Caco-2 (cell line): ENCODE measurements around the gene PSD4. TPM values are rescaled to one million over a fixed set of nuclear protein-coding genes. Genes with fewer than 3 reads are reported as not detected.

Experiments used
- BruUV-seq: library from RNA; stranded (reverse); fragments of 400-500 nt; replicated peaks from 2 replicates; lab custom pipeline; 2021; lab: Mats Ljungman, UMichigan
- CTCF ChIA-PET: fragments of 300-600 bp; sonication (Branson Sonifier 250); formaldehyde crosslinking; loops from one replicate; lab custom pipeline; 2022; ENCODE audit warnings: antibody characterized with exemption; lab: Charles Lee
- POLR2A ChIA-PET: fragments of 300-600 bp; sonication (Branson Sonifier 250); formaldehyde crosslinking; loops from one replicate; lab custom pipeline; 2022; ENCODE audit warnings: antibody characterized with exemption; lab: Charles Lee
- DNase-seq, 2 experiments: peaks; one replicate each; pipeline versions ENCODE4 v3.0.0 to v3.0.0-alpha.2; 2020 to 2022
- H3K27me3 ChIP-seq: replicated peaks from 2 replicates; pipeline ENCODE4 v1.6.0; 2011; ENCODE audit warnings: low read length; ENCODE audit not compliant: control insufficient read depth, insufficient read depth
- H3K36me3 ChIP-seq: 2 replicates; pipeline ENCODE4 v1.5.1; 2011; ENCODE audit warnings: low read length; ENCODE audit not compliant: control insufficient read depth, insufficient read depth
- H3K4me1 ChIP-seq: fragments of 250-450 bp; sonication (Bioruptor Pico); 2 replicates; pipeline ENCODE4 v1.5.1; 2020; ENCODE audit warnings: mild to moderate bottlenecking
- H3K4me3 ChIP-seq: 2 replicates; pipeline ENCODE4 v1.5.1; 2011; ENCODE audit warnings: low read depth, mild to moderate bottlenecking, control low read depth, low read length
- H3K9me3 ChIP-seq: fragments of 250-450 bp; sonication (Bioruptor Pico); 2 replicates; pipeline ENCODE4 v1.5.1; 2020; ENCODE audit warnings: mild to moderate bottlenecking, moderate library complexity
- H3K27ac Mint-ChIP-seq: one replicate; pipeline ENCODE4 v1.8.0; 2022; ENCODE audit warnings: mixed read lengths; ENCODE audit not compliant: unreplicated experiment
- H3K27me3 Mint-ChIP-seq: one replicate; pipeline ENCODE4 v1.8.0; 2022; ENCODE audit warnings: mixed read lengths; ENCODE audit not compliant: insufficient read depth, unreplicated experiment
- H3K36me3 Mint-ChIP-seq: one replicate; pipeline ENCODE4 v1.8.0; 2022; ENCODE audit warnings: mild to moderate bottlenecking, mixed read lengths; ENCODE audit not compliant: insufficient read depth, unreplicated experiment
- H3K4me1 Mint-ChIP-seq: one replicate; pipeline ENCODE4 v1.8.0; 2022; ENCODE audit warnings: low read depth, mixed read lengths; ENCODE audit not compliant: unreplicated experiment
- H3K4me3 Mint-ChIP-seq: one replicate; pipeline ENCODE4 v1.8.0; 2022; ENCODE audit warnings: mild to moderate bottlenecking, moderate library complexity, mixed read lengths; ENCODE audit not compliant: unreplicated experiment
- H3K9me3 Mint-ChIP-seq: one replicate; pipeline ENCODE4 v1.8.0; 2022; ENCODE audit warnings: mixed read lengths; ENCODE audit not compliant: unreplicated experiment
- CTCF ChIP-seq, 2 experiments: fragments of 200-600 bp in 1 of 2; IDR thresholded peaks; 1 replicate in 1 of 2; 2 replicates in 1 of 2; pipeline versions ENCODE4 v1.5.1 to v1.8.0; 2011 to 2022; ENCODE audit warnings: antibody characterized with exemption in 1 of 2, control low read depth in 1 of 2, inconsistent platforms in 1 of 2, low read depth in 1 of 2, low read length in 1 of 2, mild to moderate bottlenecking in 1 of 2, moderate library complexity in 1 of 2; ENCODE audit not compliant: insufficient read depth in 1 of 2, severe bottlenecking in 1 of 2, unreplicated experiment in 1 of 2
- intact Hi-C: fragments of 100-400 bp; cut with micrococcal nuclease; formaldehyde crosslinking; loops from one replicate; pipeline ENCODE4 v1.10.0; 2022; ENCODE audit not compliant: unreplicated experiment
- total RNA-seq: library from RNA; stranded (reverse); gene quantifications from 2 replicates; pipeline ENCODE4 v1.2.3, GENCODE V29; 2022

Gene PSD4
- total RNA-seq, 1 experiment from 2014 or later: 18.7 TPM

- intact Hi-C loops: loop anchor here (5.0 kb wide), 1 partner anchor 102 kb away; no protein-coding TSS in a partner anchor
- Histone ChIP-seq H3K4me3 (no peak overlapping the region), H3K4me1 (peaks cover 22% of the 10 kb centered on the region), H3K36me3 (no peaks in the 10 kb centered on the region; the same call in 1 of the 2 replicates), H3K9me3 (no peaks in the 10 kb centered on the region), H3K27me3 (no peaks in the 10 kb centered on the region; the same call in 1 of the 2 replicates)
- H3K4me1 Mint-ChIP-seq: peaks cover 15% of the 10 kb centered on the region
- CTCF ChIA-PET: interaction anchor here (5.1 kb wide), 1 partner anchor 46 kb away, joined by 44 read pairs; no protein-coding TSS in a partner anchor
- no peaks in the 10 kb centered on the region for H3K36me3 Mint-ChIP-seq
- no peaks in the 10 kb centered on the region for H3K9me3 Mint-ChIP-seq
- H3K4me3 Mint-ChIP-seq: no peak overlapping the region
- H3K27ac Mint-ChIP-seq: no peak overlapping the region
- DNase-seq: no peak
- BruUV-seq: no TSS peak
- no peaks in the 10 kb centered on the region for H3K27me3 Mint-ChIP-seq
- TF ChIP-seq CTCF (IDR thresholded peaks at IDR 0.05; ENCODE audit: insufficient read depth in 1 of 2, low read depth in 1 of 2, low read length in 1 of 2, severe bottlenecking in 1 of 2, unreplicated experiment in 1 of 2): no peak
- POLR2A ChIA-PET: no interaction called here
Observed at GRCh38 chr2:113184531-113185230, 10.9 kb downstream of the PSD4 start.

GRCh38 chr2:113185664-113186432 lies 12.1 kb downstream of the PSD4 start:
- Histone ChIP-seq H3K9me3 (no peaks in the 10 kb centered on the region), H3K36me3 (no peaks in the 10 kb centered on the region; the same call in 1 of the 2 replicates), H3K27me3 (no peaks in the 10 kb centered on the region; the same call in 1 of the 2 replicates), H3K4me3 (no peak overlapping the region), H3K4me1 (peaks cover 10% of the 10 kb centered on the region)
- no peak overlapping the region for H3K4me3 Mint-ChIP-seq
- peaks cover 15% of the 10 kb centered on the region for H3K4me1 Mint-ChIP-seq
- no peaks in the 10 kb centered on the region for H3K36me3 Mint-ChIP-seq
- no peak for DNase-seq
- H3K9me3 Mint-ChIP-seq: no peaks in the 10 kb centered on the region
- CTCF ChIA-PET: no interaction called here
- POLR2A ChIA-PET: no interaction called here
- no peak overlapping the region for H3K27ac Mint-ChIP-seq
- no TSS peak for BruUV-seq
- no peaks in the 10 kb centered on the region for H3K27me3 Mint-ChIP-seq
- no peak for TF ChIP-seq CTCF (IDR thresholded peaks at IDR 0.05; ENCODE audit: insufficient read depth in 1 of 2, low read depth in 1 of 2, low read length in 1 of 2, severe bottlenecking in 1 of 2, unreplicated experiment in 1 of 2)
- intact Hi-C loops: no loop called here

GRCh38 chr2:113186433-113186796 lies 12.6 kb downstream of the PSD4 start:
- H3K9me3 ChIP-seq: no peaks in the 10 kb centered on the region
- H3K4me1 ChIP-seq: peaks cover 10% of the 10 kb centered on the region
- Mint-ChIP-seq H3K27ac (no peak overlapping the region), H3K36me3 (no peaks in the 10 kb centered on the region), H3K9me3 (no peaks in the 10 kb centered on the region), H3K4me3 (no peak overlapping the region), H3K27me3 (no peaks in the 10 kb centered on the region), H3K4me1 (peaks cover 15% of the 10 kb centered on the region)
- H3K27me3 ChIP-seq: no peaks in the 10 kb centered on the region
- TF ChIP-seq CTCF (IDR thresholded peaks at IDR 0.05; ENCODE audit: insufficient read depth in 1 of 2, low read depth in 1 of 2, low read length in 1 of 2, severe bottlenecking in 1 of 2, unreplicated experiment in 1 of 2): no peak
- ChIA-PET CTCF (no interaction called here), POLR2A (no interaction called here)
- no peak for DNase-seq
- intact Hi-C loops: no loop called here
- H3K36me3 ChIP-seq: no peaks in the 10 kb centered on the region; the same call in 1 of the 2 replicates
- no TSS peak for BruUV-seq
- no peak overlapping the region for H3K4me3 ChIP-seq
